ENCODE results near the gene TEAD1. TPM values are rescaled to one million over a fixed set of nuclear protein-coding genes. Genes with fewer than 3 reads are reported as not detected.

Gene TEAD1
- total RNA-seq, 2 donors from 2014 or later, result 32.7 to 56.7 TPM

DNA sequence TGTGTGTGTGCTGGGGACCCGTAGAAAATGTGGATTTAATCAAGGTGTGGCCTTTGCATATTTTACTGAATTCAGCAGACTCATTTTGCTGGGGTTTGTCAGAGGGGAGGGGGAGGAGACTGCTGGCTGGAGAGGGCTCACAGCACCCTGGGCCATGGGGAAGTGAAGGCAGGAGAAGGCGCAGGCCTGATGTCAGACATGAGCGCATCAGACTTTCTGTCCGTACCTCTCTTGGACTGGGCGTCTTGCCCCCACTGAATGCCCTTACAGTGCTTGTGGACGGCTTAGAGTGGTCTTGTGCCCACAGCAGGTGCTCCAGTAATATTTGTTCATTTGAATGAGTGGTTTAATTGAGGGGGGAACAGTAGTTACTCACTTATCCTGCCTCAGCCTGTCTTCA is 75.2 kb downstream of the TEAD1 start:
- DNase-seq, result no peak
- TF ChIP-seq, protein P1, sequence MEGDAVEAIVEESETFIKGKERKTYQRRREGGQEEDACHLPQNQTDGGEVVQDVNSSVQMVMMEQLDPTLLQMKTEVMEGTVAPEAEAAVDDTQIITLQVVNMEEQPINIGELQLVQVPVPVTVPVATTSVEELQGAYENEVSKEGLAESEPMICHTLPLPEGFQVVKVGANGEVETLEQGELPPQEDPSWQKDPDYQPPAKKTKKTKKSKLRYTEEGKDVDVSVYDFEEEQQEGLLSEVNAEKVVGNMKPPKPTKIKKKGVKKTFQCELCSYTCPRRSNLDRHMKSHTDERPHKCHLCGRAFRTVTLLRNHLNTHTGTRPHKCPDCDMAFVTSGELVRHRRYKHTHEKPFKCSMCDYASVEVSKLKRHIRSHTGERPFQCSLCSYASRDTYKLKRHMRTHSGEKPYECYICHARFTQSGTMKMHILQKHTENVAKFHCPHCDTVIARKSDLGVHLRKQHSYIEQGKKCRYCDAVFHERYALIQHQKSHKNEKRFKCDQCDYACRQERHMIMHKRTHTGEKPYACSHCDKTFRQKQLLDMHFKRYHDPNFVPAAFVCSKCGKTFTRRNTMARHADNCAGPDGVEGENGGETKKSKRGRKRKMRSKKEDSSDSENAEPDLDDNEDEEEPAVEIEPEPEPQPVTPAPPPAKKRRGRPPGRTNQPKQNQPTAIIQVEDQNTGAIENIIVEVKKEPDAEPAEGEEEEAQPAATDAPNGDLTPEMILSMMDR (IDR thresholded peaks at IDR 0.05), result no peak
- intact Hi-C loops (cut with DNase I), result no loop called here

DNA sequence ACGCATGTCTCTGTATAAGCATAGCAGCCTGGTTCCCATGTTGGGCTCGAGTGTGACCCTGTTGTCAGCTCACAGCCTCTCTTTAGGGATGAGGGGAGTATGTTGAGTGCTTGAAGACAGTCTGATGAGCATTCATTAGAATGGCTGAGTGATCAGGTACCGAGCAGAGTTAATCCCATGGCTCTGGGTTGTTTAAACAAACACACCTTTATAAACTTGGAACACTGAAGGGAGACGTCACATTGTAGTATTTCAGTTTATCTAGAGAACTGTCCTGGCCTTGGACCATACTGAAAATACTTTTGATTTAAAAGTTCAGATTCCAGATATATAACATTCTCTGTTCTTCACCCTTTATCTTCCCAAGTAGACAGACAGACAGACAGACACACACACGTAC is 76.0 kb downstream of the TEAD1 start:
- TF ChIP-seq, protein P1 (IDR thresholded peaks at IDR 0.05), result no peak
- Histone ChIP-seq H3K4me3 (no peak overlapping the region), H3K9ac (ENCODE audit: low read depth in 2 of 2, low read length in 2 of 2) (no peak overlapping the region), H3K27ac (no peak overlapping the region), H3K9me3 (no peaks in the 10 kb centered on the region), H3K4me1 (no peaks in the 10 kb centered on the region), H3K36me3 (no peaks in the 10 kb centered on the region), H3K27me3 (no peaks in the 10 kb centered on the region)
- intact Hi-C loops (cut with DNase I), result no loop called here
- DNase-seq, result no peak

More for the DNA sequence above, 75.2 kb downstream of the TEAD1 start:
- Histone ChIP-seq H3K4me1 (no peaks in the 10 kb centered on the region), H3K4me3 (no peak overlapping the region), H3K9me3 (no peaks in the 10 kb centered on the region), H3K27me3 (no peaks in the 10 kb centered on the region), H3K9ac (ENCODE audit: low read depth in 2 of 2, low read length in 2 of 2) (no peak overlapping the region), H3K27ac (no peak overlapping the region), H3K36me3 (no peaks in the 10 kb centered on the region)

DNA sequence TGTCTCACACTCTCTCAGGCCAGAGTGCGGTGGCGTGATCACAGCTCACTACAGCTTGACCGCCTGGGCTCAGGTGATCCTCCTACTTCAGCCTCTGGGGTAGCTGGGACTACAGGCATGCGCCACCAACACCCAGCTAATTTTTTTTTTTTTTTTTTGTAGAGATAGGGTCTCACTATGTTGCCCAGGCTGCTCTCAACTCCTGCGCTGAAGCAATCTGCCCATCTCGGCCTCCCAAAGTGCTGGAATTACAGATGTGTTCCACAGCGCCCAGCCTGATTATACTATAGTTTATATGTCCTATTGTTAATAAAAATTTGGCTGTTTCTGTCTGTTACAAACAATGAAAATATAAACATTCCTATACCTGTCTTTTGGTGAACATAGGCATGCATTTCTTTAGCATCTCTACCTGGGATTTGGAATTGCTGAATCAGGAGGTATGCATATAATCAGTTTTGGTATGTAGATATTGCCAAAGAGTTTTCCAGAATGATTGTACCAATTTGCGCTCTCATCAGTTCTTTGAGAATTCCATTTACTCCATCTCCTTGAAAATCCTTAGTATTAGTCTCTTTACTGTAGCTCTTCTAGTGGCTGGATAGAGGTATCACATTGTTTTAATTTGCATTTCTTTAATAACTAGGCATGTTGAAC is 78.8 kb downstream of the TEAD1 start:
- H3K4me3 ChIP-seq, result no peak overlapping the region
- H3K27me3 ChIP-seq, result no peaks in the 10 kb centered on the region
- DNase-seq, result no peak
- TF ChIP-seq, protein P1 (IDR thresholded peaks at IDR 0.05), result no peak
- intact Hi-C loops (cut with DNase I), result no loop called here
- no peak overlapping the region for H3K9ac ChIP-seq (ENCODE audit: low read depth in 2 of 2, low read length in 2 of 2)
- H3K36me3 ChIP-seq, result no peaks in the 10 kb centered on the region
- H3K27ac ChIP-seq, result no peak overlapping the region
- H3K9me3 ChIP-seq, result no peaks in the 10 kb centered on the region
- no peaks in the 10 kb centered on the region for H3K4me1 ChIP-seq

DNA sequence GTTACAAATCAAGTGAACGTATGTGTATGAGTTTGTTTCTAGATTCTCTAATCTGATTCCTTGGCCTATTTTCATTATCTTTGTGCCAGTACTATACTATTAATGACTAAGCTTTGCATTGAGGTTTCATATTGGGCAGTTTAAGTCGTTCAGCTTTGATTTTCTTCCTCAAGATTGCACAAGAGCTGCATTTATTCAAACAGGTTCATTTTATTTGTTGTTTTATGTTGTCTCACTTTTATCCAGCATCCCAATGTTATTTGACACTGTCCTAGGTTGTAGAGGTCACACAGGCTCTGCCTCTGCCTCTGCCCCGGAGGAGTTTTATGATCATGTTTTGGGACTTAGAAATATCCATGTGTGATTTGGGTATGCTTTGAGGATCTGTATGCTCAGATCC is 79.8 kb downstream of the TEAD1 start:
- no peak overlapping the region for H3K9ac ChIP-seq (ENCODE audit: low read depth in 2 of 2, low read length in 2 of 2)
- H3K36me3 ChIP-seq, result no peaks in the 10 kb centered on the region
- H3K4me1 ChIP-seq, result no peaks in the 10 kb centered on the region
- H3K4me3 ChIP-seq, result no peak overlapping the region
- H3K27me3 ChIP-seq, result no peaks in the 10 kb centered on the region
- TF ChIP-seq, protein P1 (IDR thresholded peaks at IDR 0.05), result no peak
- DNase-seq, result no peak
- H3K9me3 ChIP-seq, result no peaks in the 10 kb centered on the region
- intact Hi-C loops (cut with DNase I), result no loop called here
- H3K27ac ChIP-seq, result no peak overlapping the region

DNA sequence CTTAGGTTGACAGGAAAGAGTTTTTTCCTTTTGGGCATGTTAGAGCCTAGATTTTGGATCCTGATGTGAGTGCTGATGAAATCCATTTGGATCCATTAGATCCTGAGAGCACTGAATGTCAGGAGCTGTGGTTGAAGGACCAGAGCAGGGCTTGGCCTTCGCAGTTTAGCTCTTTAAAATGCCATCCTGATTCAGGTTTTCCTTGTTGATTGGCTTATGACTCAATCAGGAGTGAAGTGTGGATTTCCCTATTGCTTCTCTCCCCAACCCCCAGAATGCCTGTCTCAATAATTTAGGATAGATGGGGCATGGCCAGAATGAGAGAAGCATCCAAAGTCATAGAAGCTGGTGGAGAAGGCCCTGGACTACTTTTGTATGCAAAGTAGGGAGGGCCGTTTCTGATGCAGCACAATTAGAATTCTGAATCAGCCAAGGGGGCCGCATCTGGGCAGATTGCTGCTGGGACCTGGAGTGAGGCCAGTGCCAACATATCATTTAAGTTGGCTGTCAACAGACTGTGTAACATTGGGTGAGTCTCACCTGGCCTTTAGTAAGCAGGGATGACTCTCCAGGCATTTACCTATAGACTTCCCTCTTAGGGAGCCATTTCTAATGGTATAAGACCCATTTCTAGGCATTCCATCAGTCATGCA is 80.5 kb downstream of the TEAD1 start:
- H3K9me3 ChIP-seq, result no peaks in the 10 kb centered on the region
- DNase-seq, result no peak
- no peak overlapping the region for H3K9ac ChIP-seq (ENCODE audit: low read depth in 2 of 2, low read length in 2 of 2)
- intact Hi-C loops (cut with DNase I), result no loop called here
- no peaks in the 10 kb centered on the region for H3K27me3 ChIP-seq
- H3K4me1 ChIP-seq, result no peaks in the 10 kb centered on the region
- H3K4me3 ChIP-seq, result no peak overlapping the region
- no peak overlapping the region for H3K27ac ChIP-seq
- no peaks in the 10 kb centered on the region for H3K36me3 ChIP-seq
- TF ChIP-seq, protein P1 (IDR thresholded peaks at IDR 0.05), result no peak

All from colonic mucosa (tissue), 4 donors.